ENCODE data around the gene PDE11A. TPM values are rescaled to one million over a fixed set of nuclear protein-coding genes. Genes with fewer than 3 reads are reported as not detected.

PDE11A gene
- total and polyA plus RNA-seq, 2 of the 13 experiments (the other 11 are each of a cell fraction or from before 2014, with no cell fraction given) = 1.2 to 1.7 TPM

DNA sequence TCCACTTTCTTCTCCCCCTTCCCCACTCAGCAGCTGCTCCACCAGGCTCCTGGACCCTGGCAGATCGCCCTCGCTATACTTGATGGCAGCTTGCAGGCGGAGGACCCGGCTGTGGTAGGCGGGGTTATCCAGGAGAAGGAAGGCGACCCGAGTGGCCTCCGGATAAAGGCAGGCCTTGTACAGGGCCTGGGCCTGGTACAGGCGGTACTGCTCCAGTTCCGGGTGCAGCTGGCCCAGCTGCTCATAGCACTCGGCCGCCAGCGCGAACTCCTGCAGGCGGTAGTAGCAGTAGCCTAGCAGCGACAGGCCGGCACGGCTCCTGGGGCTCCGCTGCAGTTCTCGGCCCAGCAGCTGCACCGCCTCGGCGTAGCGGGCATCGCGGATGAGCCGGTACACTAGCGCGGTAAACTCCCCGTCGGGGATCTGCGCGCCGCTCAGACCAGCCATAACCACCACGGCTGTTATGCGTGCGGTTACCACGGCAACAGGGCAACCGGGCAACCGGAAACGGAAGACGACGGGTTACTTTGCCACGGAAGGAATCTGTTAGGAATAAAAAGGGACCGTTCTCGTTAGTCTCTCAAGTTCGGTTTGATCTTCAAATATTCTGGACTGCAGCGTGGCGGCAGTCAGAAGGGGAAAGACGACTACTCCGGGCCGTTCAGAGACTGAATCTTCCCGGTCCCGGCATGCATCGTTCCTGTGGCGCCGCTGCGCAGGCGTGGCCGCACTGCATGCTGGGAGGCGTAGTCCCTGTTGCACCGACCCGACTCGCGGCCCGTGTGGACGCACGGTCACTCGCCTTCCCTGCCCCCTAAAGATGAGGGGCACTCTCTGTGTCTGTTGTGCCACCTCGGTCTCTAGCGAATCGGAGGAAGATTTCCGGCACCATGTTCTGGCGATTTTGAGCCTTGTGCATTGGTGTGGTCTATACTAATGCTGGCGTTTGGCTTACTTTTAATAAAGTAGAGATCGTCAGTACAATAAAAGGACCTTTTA lies 454.0 kb downstream of the PDE11A start (continued):
- peak; percentile 38; the same call in 1 of the 2 replicates for TF ChIP-seq ZBTB4 (CRISPR knock-in tag; IDR thresholded peaks at IDR 0.05; ENCODE audit: borderline replicate concordance)
- TF ChIP-seq, protein P1, sequence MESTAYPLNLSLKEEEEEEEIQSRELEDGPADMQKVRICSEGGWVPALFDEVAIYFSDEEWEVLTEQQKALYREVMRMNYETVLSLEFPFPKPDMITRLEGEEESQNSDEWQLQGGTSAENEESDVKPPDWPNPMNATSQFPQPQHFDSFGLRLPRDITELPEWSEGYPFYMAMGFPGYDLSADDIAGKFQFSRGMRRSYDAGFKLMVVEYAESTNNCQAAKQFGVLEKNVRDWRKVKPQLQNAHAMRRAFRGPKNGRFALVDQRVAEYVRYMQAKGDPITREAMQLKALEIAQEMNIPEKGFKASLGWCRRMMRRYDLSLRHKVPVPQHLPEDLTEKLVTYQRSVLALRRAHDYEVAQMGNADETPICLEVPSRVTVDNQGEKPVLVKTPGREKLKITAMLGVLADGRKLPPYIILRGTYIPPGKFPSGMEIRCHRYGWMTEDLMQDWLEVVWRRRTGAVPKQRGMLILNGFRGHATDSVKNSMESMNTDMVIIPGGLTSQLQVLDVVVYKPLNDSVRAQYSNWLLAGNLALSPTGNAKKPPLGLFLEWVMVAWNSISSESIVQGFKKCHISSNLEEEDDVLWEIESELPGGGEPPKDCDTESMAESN (CRISPR knock-in tag; conservative IDR thresholded peaks at IDR 0.05) = peak; percentile 88
- TF ChIP-seq NRL (CRISPR knock-in tag; IDR thresholded peaks at IDR 0.05; ENCODE audit: borderline replicate concordance) = peak; percentile 71; the same call in 1 of the 2 replicates
- TF ChIP-seq ZNF24 (IDR thresholded peaks at IDR 0.05) = no peak
- TF ChIP-seq RBM22 (optimal IDR thresholded peaks at IDR 0.05; ENCODE audit: low read length) = peak; percentile 93
- no peak for TF ChIP-seq BRCA1 (CRISPR knock-in tag; IDR thresholded peaks at IDR 0.05)
- no peak for TF ChIP-seq ZHX1 (CRISPR knock-in tag; IDR thresholded peaks at IDR 0.05; ENCODE audit: low read depth)
- TF ChIP-seq HNRNPUL1 (IDR thresholded peaks at IDR 0.05; ENCODE audit: low read depth, low read length) = no peak
- no peak for TF ChIP-seq HOXA7 (CRISPR knock-in tag; IDR thresholded peaks at IDR 0.05)
- TF ChIP-seq ZBTB14 (CRISPR knock-in tag; IDR thresholded peaks at IDR 0.05) = no peak
- peak; percentile 89 for TF ChIP-seq PHF20 (CRISPR knock-in tag; IDR thresholded peaks at IDR 0.05)
- TF ChIP-seq ZNF549 (CRISPR knock-in tag; IDR thresholded peaks at IDR 0.05) = no peak
- TF ChIP-seq RNF219 (CRISPR knock-in tag; IDR thresholded peaks at IDR 0.05) = no peak
- TF ChIP-seq, protein P2, sequence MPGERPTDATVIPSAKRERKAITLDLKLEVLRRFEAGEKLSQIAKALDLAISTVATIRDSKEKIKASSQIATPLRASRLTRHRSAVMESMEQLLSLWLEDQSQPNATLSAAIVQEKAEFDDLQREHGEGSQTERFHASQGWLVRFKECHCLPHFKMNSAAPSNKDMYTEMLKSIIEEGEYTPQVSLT (CRISPR knock-in tag; IDR thresholded peaks at IDR 0.05; ENCODE audit: borderline replicate concordance, low read depth) = no peak
- peak; percentile 32; the same call in 1 of the 2 replicates for TF ChIP-seq SNAI1 (CRISPR knock-in tag; IDR thresholded peaks at IDR 0.05; ENCODE audit: borderline replicate concordance)
